SU-DHL-6 (cell line): ENCODE measurements around the gene PPP1R12A.

Experiments
- CTCF ChIP-seq: fragments of 200-600 bp; sonication (generic); IDR thresholded peaks from one replicate; pipeline ENCODE4 v1.5.1; 2017; ENCODE audit warnings: antibody characterized with exemption, mild to moderate bottlenecking, low read length, moderate library complexity; ENCODE audit not compliant: insufficient read depth, poor library complexity, severe bottlenecking
- EZH2phosphoT487 ChIP-seq: fragments of 200-600 bp; sonication (generic), shearing (Covaris generic); conservative IDR thresholded peaks from 2 replicates; pipeline ENCODE4 v1.6.1; 2018; ENCODE audit warnings: mild to moderate bottlenecking, antibody characterized with exemption, low read length, moderate library complexity, mixed read lengths

GRCh38 chr12:79897617-79898016 lies 37.3 kb downstream of the PPP1R12A start:
- no peak for TF ChIP-seq CTCF
- TF ChIP-seq EZH2phosphoT487: no peak
